Activated CD8-positive, alpha-beta memory T cell treated with anti-CD3 and anti-CD28 coated beads, Interleukin-2, amount 50 U/mL, for 48 hours (primary cell): ENCODE data around the gene RPS6KA2.

Experiments
- DNase-seq: peaks from one replicate; pipeline ENCODE4 v3.0.0-alpha.2; 2020

Gene RPS6KA2

DNA sequence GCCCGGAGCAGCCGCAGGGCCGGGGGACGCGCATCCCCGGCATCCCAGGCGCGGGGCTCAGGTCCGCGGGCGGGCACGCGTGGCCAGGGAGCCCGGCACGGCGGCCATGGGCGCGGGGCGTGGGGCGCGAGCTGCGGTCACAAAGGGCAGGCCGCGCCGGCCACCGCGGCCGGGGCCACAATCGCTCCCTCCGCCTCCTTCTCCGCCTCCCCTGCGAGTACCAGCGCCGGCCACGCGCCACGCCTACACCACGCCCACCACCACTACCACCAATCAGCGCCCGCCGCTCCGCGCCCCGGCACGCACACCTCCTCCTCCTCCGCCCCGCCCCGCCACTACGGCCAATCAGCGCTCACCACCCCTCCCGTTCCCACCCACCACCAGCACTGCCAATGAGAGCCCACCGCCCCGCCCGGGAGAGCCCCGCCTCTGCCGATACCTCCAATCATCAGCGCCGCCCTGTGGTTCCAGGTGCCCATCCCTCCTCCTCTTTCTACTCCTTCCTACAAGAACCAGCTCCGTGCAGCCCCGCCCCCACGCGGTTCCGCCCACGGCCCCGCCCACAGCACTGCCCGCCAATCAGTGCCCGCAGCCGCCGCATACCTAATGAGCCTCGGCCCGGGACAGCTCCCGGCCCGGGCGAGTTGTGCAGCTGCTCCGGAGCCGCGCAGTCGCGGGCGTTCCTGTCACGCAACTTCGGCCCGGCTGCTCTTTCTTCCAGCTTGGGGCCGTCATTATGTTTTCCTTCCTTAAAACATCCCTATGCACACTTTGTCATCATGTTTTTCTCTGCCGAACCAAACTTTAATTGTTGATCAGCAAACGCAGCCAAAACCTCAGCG is at the start of gene RPS6KA2:
Gene RPS6KA2, minus strand, starts transcription at position 219 of the 842 bp plus-strand sequence. CDS start 232 bp downstream, outside the sequence.
- DNase-seq: peak; percentile 99

DNA sequence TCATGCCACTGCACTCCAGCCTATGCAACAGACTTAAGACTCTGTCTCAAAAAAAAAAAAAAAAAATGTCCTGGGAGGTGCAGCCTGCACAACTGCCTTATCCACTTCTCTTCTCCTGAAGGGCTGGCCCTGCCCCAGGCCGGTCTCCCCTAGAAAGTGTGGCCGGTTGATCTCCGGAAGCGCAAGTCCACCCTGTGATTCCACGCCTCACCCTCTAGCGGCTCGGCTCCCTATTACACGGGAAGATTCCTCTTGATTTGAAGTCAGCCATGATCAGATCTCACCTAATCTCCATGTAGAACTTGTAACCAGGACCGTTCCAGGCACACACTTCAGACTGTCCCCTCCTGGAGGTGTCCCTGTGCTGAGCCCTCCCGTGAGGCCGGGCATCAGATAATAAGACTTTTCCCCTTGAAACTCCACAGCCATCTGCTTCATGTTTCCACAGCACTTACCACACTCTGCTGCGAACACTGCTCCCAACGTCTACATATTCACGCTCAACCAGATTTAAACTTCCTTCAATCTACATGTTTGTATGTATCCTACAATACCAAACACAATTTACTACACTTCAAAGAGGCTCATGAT is 49.3 kb upstream of the RPS6KA2 start:
- no peak for DNase-seq

DNA sequence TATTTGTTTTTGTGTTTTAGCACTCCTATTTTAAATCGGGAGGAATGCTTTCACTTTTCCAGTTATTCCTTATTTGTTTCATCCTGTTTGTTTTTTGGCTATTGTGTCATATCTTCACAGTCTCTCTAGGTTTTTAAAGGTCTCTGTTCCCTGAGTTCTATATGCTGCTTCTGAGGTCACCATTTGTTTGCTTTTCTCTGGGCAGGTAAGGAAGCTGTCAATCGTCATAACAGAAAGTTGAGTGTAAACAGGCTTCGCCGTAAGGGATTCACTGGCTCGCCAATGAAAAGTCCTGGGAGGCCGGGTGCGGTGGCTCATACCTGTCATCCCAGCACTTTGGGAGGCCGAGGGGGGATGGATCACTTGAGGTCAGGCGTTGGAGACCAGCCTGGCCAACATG is 48.7 kb upstream of the RPS6KA2 start:
- no peak for DNase-seq

DNA sequence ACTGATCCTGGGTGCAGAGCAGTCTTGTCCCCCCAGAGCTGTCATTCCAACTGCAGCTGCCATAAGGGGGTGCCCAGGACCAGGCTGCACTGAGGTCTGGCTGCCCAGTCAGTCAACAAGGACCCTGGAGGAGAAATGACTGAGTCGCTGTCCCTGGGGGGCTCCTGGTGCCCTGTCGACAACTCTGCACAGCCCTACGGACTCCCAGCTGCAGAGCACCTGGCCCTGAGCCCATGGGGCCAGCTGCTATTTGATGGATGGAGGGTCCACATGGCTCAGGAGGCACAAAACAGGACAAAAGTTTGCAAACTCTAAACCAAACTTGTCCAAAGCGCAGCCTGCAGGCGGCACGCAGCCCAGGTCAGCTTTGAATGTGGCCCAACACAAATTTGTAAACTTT is 46.3 kb upstream of the RPS6KA2 start:
- DNase-seq: no peak

DNA sequence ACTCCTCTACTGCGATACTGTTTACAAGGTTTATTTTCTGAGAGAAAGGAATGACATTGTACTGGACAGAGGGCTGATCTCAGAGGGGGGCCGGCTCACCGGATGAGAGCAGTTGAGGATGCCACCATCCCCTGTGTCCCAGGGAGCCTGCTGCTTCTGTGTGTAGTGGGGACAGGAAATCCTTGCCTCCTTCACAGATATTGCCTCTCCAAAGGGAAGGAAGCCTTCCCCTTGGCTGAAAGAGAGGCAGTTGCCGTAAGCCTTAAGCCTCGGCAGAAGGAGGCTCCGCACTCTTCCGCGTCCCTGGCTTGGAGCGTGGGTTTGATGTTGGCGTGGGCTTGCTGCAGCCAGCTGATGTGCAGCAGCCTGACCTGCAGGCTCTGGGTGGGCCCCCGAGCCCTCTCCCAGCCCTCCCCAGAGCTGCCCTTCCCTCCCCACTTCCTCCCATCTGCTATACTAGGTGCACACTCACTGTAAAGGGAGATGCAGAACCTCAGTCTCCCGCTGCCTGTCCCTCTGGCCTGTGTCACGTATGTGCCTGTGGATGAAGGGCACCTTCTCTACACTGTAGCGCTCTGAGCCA is 45.7 kb upstream of the RPS6KA2 start:
- DNase-seq: no peak

DNA sequence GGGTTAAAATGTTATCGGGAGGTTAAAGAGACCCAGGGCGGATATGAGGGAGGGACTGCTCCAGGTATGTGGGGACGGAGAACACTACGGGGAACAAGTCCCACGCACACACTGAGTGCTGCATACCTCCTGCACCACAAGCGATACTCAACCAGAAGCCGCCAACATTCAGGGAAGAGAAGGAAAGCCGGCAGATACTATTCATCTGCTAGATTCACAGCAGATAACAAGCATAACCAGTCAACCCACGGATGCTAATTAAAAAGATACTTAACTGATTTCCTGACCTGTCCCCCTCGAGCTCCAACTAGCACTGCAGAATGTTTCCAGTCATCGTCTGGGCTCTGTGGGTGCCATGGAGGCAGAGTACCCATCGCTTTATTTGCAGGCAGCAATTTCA is 45.1 kb upstream of the RPS6KA2 start:
- DNase-seq: no peak

DNA sequence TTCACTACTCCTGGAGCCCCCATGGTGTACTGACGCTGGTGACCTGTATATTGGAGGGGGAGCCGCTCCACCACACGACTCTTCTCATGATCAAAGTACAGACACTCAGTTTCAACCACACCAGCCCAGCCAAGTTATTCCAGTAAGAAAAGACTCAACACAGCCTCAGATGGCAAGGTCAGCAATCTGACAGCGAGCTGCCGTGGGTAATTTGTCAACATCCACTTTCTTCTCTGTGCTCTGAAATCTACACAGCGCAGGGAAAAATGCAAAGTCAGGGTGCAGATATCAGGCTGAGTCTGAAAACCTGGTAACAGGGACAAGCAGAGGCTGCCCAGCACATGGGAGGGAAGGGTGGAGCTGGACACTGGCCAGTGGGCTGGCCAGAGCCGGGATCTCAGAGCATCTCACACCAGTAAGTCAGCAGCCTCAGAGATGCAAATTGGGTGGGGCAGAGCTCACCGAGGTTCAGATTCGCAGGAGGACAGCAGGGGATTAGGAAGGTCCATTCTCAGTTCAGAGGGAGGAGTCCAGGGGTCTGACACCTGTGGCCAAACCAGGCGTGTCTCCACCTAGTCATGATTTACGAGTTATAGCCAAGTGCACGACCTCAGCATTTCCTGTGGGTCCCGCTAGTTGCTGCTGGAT is 44.5 kb upstream of the RPS6KA2 start:
- no peak for DNase-seq

DNA sequence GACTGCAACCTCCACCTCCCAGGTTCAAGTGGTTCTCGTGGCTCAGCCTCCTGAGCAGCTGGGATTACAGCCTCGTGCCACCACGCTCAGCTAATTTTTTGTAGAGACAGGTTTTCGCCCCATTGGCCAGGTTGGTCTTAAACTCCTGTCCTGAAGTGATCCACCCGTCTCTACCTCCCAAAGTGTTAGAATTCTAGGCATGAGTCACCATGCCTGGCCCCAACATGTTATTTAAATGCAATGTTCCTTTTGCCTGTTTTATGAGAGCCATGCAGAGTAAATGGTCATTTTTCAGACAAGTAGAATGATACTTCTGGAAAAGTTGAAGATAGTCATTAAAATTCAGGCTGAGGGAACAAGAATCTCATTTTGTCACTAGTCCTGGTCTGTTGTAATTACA is 43.8 kb upstream of the RPS6KA2 start:
- DNase-seq: no peak

DNA sequence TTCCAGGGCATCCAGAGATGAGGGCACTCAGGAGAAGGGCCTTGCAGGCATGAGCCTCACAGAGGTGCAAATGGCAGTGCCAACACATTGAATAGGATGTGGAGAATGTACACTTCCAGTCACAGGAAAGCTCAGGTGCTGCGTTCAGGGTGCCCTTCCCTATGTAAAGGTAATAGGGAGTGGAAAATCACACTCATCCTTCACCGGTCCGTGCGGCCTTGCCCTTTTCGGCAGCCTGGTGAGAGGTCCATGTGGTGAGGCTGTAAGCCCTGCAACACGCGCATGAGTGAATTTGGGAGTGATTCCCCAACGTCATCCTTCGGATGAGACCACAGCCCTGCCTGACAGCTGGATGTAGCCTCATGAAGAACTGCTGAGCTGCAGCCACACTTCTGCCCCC is 43.0 kb upstream of the RPS6KA2 start:
- DNase-seq: no peak

DNA sequence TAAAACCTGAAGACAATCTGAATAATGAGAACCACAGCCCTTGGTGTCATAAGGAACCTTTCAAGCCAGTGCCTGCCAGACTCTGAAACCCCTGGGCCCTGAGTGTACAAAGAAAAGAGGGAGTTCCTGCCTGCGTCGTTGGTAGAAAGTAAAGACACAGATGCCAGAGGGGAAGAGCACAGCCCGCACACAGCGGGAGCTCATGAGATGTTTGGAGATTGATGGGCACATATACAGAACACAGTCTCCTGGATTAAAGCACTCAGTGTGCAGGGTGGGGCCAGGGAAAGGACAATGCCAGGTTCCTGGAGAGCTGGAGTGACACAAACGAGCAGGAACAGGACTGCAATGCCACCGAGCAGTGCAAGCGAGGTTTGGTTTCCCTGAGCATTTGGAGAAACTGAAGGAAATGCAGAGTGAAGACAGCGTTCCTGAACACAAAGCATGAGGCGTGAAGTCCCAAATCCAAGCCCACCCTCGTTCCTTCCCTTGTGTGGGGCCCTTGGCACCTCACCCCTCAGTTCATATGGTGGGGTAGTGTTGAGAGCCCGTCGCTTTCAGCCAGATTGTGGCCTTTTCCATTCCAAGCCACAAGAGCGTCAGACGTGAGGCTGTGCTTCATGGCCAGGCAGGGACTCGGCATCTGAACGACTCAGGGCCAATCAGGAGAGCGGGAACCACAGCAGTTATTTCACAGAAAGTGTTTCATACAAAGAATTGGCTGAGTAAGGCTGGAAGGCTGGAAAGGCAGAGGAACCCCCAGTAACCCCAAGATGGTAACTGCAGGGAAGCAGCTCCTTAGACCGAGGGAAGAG is 41.0 kb upstream of the RPS6KA2 start:
- DNase-seq: no peak

DNA sequence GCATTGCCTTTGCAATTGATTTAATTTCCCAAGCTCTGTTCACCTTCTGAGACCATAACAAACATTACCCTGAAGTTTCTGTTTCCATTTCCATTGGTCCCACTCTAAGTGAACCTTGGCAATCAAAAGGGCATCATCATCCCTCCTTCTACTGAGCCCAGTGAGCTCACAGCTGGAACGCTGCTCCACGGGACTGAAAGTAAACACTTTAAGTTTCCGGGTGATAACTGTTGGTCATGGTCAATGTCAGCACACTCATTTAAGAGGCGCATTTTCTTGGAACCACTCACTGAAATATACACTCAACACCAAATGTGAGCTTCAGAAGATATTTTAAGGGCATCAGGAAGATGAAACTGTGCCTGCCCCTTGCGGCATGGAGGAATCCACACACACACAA is 37.1 kb upstream of the RPS6KA2 start:
- DNase-seq: no peak

DNA sequence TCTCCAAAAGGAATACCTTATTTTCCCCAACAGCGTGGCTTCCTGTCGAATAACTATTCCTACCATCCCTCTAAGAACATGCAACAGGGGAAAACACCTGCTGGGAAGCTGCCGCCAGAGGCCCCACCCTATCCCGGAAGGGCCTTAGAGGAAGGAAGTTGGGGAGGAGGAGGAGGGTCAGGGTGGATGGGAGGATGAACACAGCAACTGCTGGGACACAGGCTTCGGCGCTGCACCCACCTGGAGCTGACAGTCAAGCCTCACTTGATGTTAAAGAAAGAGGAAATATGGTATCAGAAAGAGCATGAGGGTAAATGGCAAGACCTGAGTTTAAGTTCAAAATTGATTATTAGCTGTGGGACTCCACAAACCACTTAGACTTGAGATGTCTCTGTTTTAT is 36.5 kb upstream of the RPS6KA2 start:
- DNase-seq: no peak

DNA sequence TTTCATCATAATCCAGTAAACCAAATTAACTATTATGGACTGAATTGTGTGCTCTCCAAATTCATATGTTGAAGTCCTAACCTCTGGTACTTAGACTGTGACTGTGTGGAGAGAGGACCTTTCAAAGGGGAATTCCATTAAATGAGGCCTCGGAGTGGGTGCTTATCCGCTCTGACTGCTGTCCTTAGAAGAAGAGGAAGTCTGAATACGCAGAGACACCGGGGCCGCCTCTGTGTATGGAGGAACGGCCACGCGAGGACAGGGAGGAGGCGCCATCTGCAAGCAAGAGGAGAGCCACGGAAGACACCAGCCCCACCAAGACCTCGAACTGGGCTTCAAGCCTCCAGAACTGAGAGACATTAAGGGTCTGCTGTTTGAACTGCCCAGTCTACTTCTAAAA is 35.6 kb upstream of the RPS6KA2 start:
- DNase-seq: no peak

DNA sequence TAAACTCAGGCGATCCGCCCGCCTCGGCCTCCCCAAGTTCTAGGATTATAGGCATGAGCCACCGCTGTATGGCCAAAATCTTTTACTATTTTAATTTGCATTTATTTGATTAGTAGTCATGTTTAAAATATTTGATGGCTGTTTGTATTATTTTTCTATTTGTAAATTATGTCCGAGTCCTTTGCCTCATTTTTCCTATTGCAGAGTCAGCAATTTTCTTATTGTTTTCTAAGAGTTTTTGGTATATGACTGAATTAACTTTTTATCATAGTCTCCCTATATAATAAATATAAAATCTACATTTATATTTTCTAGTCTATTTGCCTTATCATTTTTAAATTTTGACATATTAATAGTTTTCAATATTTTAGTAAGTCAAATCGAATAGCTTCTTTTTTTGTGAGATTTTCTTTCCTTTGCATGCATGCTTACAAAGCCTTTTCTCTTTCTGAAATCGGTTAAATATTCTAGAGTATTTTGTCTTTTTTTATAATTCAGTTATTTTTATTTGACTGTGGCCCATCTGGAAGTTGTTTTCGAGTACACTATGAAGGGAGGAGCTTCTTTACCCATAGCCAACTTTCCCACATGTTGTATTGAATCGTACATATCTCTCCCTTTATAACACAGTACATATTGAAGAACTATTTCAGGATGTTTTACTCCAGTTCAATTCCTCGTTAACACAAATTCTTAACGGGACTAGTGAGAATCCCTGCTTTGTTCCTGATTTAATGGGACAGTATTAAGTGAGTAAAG is 34.5 kb upstream of the RPS6KA2 start:
- DNase-seq: no peak

DNA sequence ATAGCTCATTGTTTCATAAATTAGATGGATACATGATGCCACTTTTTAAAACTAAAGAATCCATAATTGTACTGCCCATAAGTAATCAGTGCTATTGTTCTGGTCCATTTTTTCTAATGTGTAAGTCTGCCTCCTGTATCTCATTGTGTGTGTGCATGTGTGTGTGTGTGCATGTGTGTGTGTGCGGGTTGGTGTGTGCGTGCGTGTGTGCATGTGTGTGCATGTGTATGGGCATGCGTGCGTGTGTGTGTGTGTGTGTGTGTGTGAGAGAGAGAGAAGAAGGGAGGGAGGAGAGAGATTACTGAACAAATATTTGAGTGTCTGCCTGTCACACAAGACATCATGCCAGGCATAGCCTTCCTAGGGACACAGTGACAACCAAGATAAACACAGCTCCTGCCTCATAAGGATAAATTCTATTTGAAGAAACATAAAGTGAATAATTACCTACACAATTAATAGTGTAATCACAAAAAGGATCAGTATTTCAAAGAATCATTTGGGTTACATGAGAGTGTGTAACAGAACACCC is 33.2 kb upstream of the RPS6KA2 start:
- no peak for DNase-seq

DNA sequence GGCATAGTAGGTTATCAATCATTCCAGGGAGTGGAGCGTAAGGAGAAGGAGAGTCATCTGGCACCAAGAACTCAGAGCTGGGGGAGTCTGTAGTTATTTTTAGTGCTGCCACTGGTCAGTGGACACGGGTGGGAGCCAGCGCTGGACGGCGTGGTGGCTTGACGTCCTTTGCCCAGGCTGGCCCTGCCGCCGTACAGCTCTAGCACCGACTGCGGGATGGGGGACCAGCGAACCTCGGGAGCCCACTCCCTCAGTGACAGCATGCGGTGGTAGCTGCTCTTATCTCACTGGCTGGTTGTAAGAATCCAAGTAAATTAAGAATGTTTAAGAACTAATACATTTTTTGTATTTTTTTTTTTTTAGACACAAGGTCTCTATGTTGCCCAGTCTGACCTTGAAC is 32.5 kb upstream of the RPS6KA2 start:
- no peak for DNase-seq

DNA sequence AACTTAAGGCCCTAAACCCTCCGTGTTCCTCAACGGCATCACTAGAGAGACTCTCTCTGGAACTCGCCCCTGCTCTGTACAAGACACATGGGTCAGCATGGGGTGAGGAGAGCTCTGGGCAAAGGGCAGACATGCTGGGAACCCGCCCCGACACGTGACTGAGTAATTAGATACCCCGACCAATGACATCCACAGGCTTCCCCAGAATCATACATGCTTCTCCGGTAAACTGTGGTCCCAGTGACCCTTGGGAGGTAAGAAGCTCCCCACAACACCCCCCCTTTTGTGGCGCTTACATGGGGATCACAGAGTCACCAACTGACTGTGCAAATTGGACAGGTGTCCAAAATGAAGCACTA is 31.7 kb upstream of the RPS6KA2 start:
- no peak for DNase-seq

DNA sequence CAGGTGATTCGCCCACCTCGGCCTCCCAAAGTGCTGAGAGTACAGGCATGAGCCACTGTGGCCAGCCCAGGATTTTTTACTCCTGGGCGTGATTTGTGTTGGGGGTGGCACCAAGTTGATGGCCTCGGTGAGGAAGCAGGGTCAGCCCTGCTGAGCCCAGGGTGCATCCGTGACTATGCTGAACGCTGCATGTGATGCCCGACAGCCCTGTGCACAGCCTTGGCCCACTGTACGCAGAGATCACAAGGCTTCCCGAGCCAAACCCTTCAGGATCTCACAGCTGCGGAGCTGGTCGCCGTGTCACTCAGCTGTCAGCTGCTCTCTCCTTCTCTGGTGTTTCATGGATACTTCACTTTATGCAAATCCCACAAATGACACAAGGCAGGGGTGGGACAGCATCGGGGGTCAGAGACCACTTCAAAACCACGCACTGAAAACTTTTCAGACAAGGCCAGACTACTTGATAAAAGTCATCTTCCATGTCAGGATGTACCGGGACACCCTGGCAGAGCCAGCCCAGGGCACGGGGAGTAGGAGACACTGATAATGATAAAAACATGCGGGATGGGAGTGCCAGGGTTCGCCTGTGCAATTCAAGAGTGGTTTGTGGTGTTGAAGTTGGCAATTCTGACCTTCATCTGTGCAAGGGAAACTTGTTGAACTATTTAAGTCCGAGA is 31.2 kb upstream of the RPS6KA2 start:
- no peak for DNase-seq

DNA sequence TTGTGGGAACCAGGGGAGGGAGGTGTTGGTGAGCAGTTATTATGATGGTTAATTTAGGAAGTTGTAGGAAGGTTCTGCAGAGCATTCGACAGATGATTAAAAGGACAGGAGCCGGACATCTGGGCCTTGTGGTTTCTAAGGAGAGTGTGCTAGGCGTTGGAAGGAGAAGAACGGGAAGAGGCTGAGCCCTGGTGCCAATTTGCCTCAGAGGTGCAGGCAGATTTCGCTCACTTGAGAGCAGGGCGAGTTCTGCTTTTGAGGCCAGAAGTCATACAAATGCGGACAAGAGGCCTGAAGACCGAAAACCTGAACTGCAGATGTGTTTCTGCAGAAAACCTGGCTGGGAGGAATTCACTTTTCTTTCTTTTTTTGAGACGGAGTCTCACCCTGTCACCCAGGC is 30.5 kb upstream of the RPS6KA2 start:
- no peak for DNase-seq

DNA sequence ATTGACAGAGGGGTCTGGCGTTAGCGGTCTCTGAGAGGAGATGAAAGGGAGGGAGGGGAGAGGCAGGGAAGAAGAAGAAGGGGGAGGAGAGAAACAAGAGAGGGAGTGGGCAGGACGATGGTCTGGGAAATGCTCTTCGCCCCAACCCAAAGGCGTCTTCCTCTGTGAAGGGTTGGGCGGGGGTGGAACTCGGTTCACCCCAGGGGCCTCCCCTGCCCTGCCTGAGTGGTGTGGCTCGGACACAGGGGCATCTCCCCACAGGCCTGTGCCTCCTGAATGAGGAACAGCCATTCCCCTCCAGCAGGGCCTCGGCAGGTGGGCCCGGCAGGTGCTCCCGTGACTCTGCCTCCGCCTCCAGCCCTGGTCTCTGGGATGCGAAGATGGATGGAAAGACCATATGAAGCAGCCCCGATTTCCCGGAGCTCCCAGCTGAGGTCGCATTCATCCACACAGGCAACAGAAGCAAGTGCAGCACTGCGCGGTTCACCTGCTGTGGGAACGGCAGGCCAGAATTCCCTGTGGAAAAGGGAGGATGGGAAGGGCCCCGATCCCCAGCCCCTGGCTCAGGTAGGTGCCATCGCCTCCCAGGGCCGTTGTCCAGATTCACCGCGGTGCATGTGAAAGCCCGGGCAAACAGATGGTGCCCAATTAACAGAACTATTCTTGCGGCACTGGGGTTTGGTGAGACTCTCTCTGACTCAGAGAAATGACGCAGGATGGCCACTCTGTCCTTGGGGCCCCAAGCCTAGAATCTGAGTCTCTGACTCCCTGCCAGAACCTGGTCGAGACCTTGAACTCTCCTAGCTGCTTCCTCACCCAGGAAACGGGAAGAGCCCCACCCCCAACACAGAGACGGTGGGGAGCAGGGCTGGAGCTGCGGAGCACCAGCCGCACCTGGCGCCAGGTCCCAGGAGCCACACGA is 29.4 kb upstream of the RPS6KA2 start:
- no peak for DNase-seq
